ENCODE measurements around the gene MNT. TPM values are rescaled to one million over a fixed set of nuclear protein-coding genes. Genes with fewer than 3 reads are reported as not detected.

MNT gene
- total and polyA plus RNA-seq, 9 of the 15 experiments (the other 6 are each of a cell fraction or from before 2014, with no cell fraction given) = 0.18 to 23.8 (median 5.3) TPM

GRCh38 chr17:2399572-2400473 lies 1.0 kb downstream of the MNT start (continued):
- TF ChIP-seq, protein P1, sequence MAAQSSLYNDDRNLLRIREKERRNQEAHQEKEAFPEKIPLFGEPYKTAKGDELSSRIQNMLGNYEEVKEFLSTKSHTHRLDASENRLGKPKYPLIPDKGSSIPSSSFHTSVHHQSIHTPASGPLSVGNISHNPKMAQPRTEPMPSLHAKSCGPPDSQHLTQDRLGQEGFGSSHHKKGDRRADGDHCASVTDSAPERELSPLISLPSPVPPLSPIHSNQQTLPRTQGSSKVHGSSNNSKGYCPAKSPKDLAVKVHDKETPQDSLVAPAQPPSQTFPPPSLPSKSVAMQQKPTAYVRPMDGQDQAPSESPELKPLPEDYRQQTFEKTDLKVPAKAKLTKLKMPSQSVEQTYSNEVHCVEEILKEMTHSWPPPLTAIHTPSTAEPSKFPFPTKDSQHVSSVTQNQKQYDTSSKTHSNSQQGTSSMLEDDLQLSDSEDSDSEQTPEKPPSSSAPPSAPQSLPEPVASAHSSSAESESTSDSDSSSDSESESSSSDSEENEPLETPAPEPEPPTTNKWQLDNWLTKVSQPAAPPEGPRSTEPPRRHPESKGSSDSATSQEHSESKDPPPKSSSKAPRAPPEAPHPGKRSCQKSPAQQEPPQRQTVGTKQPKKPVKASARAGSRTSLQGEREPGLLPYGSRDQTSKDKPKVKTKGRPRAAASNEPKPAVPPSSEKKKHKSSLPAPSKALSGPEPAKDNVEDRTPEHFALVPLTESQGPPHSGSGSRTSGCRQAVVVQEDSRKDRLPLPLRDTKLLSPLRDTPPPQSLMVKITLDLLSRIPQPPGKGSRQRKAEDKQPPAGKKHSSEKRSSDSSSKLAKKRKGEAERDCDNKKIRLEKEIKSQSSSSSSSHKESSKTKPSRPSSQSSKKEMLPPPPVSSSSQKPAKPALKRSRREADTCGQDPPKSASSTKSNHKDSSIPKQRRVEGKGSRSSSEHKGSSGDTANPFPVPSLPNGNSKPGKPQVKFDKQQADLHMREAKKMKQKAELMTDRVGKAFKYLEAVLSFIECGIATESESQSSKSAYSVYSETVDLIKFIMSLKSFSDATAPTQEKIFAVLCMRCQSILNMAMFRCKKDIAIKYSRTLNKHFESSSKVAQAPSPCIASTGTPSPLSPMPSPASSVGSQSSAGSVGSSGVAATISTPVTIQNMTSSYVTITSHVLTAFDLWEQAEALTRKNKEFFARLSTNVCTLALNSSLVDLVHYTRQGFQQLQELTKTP (IDR thresholded peaks at IDR 0.05; ENCODE audit: low read depth in 1 of 2, partially characterized antibody in 2 of 2) = peak in 1 of 2 experiments; percentile 68
- TF ChIP-seq NFYB (IDR thresholded peaks at IDR 0.05; ENCODE audit: extremely low read depth, insufficient read length) = no peak
- no peak; a peak in 1 of 3 replicates for TF ChIP-seq CBX3 (IDR thresholded peaks at IDR 0.05; ENCODE audit: borderline replicate concordance in 1 of 2, low read length in 2 of 2)
- no peak for TF ChIP-seq HDAC8 (tag; IDR thresholded peaks at IDR 0.05)
- TF ChIP-seq ZSCAN29 (IDR thresholded peaks at IDR 0.05) = no peak
- no peak for TF ChIP-seq ZNF445 (CRISPR knock-in tag; IDR thresholded peaks at IDR 0.05; ENCODE audit: low read depth)
- peak; percentile 72 for TF ChIP-seq CREB3L1 (IDR thresholded peaks at IDR 0.05; ENCODE audit: borderline replicate concordance, low read depth)
- TF ChIP-seq ZNF57 (CRISPR knock-in tag; IDR thresholded peaks at IDR 0.05) = no peak
- TF ChIP-seq HDAC2 (IDR thresholded peaks at IDR 0.05) = peak; percentile 67; the same call in 1 of the 2 replicates
- peak in 1 of 2 experiments; percentile 40; a peak in 1 of 4 replicates for TF ChIP-seq MLLT1 (IDR thresholded peaks at IDR 0.05)
- TF ChIP-seq, protein P2, sequence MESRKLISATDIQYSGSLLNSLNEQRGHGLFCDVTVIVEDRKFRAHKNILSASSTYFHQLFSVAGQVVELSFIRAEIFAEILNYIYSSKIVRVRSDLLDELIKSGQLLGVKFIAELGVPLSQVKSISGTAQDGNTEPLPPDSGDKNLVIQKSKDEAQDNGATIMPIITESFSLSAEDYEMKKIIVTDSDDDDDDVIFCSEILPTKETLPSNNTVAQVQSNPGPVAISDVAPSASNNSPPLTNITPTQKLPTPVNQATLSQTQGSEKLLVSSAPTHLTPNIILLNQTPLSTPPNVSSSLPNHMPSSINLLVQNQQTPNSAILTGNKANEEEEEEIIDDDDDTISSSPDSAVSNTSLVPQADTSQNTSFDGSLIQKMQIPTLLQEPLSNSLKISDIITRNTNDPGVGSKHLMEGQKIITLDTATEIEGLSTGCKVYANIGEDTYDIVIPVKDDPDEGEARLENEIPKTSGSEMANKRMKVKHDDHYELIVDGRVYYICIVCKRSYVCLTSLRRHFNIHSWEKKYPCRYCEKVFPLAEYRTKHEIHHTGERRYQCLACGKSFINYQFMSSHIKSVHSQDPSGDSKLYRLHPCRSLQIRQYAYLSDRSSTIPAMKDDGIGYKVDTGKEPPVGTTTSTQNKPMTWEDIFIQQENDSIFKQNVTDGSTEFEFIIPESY (CRISPR knock-in tag; IDR thresholded peaks at IDR 0.05) = no peak
- peak; percentile 85 for TF ChIP-seq CXXC5 (CRISPR knock-in tag; IDR thresholded peaks at IDR 0.05)
- TF ChIP-seq ATF7 (IDR thresholded peaks at IDR 0.05) = peak; percentile 87
- TF ChIP-seq RB1 (IDR thresholded peaks at IDR 0.05; ENCODE audit: low read depth) = peak; percentile 7; the same call in 1 of the 2 replicates
- TF ChIP-seq ZNF695 (CRISPR knock-in tag; IDR thresholded peaks at IDR 0.05) = no peak
- peak; percentile 91 for TF ChIP-seq CREM (IDR thresholded peaks at IDR 0.05; ENCODE audit: low read depth)
- no peak for TF ChIP-seq SRF (CRISPR knock-in tag; IDR thresholded peaks at IDR 0.05)
- no peak for TF ChIP-seq RHOXF2B (CRISPR knock-in tag; conservative IDR thresholded peaks at IDR 0.05)

Data from K562 (cell line).